Right lobe of liver (tissue), 6 donors: ENCODE data around the gene KCNIP1. TPM values are rescaled to one million over a fixed set of nuclear protein-coding genes. Genes with fewer than 3 reads are reported as not detected.
A peak's percentile ranks its signal among the peaks of the same experiment; 100 is the strongest.

ENCODE experiments used
- ATAC-seq, 4 donors: fragments of 200-7000 bp; cut with Tn5 transposase; one replicate each; pipeline ENCODE4 v1.9.1; 2020; ENCODE audit warnings: mild to moderate bottlenecking in 4 of 4, moderate library complexity in 4 of 4
- DNase-seq, 3 donors: peaks; one replicate each; pipeline ENCODE4 v3.0.0-alpha.2; 2020
- H3K27ac ChIP-seq, 3 donors: fragments of 200-600 bp; one replicate each; pipeline ENCODE4 v1.8.0; 2022
- H3K27me3 ChIP-seq, 2 donors: fragments of 200-600 bp; one replicate each; pipeline ENCODE4 v1.8.0; 2022
- H3K36me3 ChIP-seq, 4 donors: fragments of 200-600 bp; sonication (generic) in 1 of 4; one replicate each; pipeline versions ENCODE4 v1.5.1 to v1.8.0; 2017 to 2022; ENCODE audit warnings: control low read depth in 1 of 4
- H3K4me1 ChIP-seq, 4 donors: fragments of 200-600 bp; sonication (generic) in 1 of 4; one replicate each; pipeline versions ENCODE4 v1.5.1 to v1.8.0; 2017 to 2022; ENCODE audit warnings: control low read depth in 1 of 4
- H3K4me3 ChIP-seq, 3 donors: fragments of 200-600 bp; one replicate each; pipeline ENCODE4 v1.8.0; 2022
- H3K9me3 ChIP-seq, 4 donors: fragments of 200-600 bp; sonication (generic) in 1 of 4; one replicate each; pipeline versions ENCODE4 v1.5.1 to v1.8.0; 2017 to 2022; ENCODE audit warnings: control low read depth in 1 of 4
- POLR2A ChIP-seq: fragments of 450-650 bp; IDR thresholded peaks from one replicate; pipeline ENCODE4 v1.6.1; 2017; ENCODE audit warnings: antibody characterized with exemption, mild to moderate bottlenecking
- WGBS: methylation state at CpG from one replicate; pipeline ENCODE4 v1.1.6; 2018; ENCODE audit warnings: low coverage, low lambda C conversion rate; ENCODE audit not compliant: insufficient coverage; ENCODE audit errors: missing lambda C conversion rate; 5-methylcytosine and 5-hydroxymethylcytosine counted together
- intact Hi-C, 2 donors: fragments of 100-400 bp; cut with DNase I; formaldehyde crosslinking; loops; one replicate each; pipeline versions ENCODE4 v1.11.2 to v1.14.1; 2022
- total RNA-seq, 6 experiments: library from RNA; depleted of rRNA in 2 of 6; stranded (reverse); fragments of >200 nt in 2 of 6; fragmentation: NEBNext Ultra II Directional in 3 of 6; extraction: Animal tissue kit (Norgen Biotek cat#: 25700) in 3 of 6; gene quantifications; one replicate each; pipeline versions ENCODE4 v1.1.0 to v1.2.4, GENCODE V29; 2016 to 2023
- TF ChIP-seq, protein P1 (sequence below), 4 donors: fragments of 200-600 bp in 3 of 4; fragments of 450-650 bp in 1 of 4; IDR thresholded peaks; one replicate each; pipeline versions ENCODE4 v1.5.1 to v1.8.0; 2016 to 2022; ENCODE audit warnings: antibody characterized with exemption in 4 of 4, mild to moderate bottlenecking in 2 of 4
- donor health status: DM: no; HTN: yes; CAD: no.
- donor health status: DM: no; HTN: no; CAD: no.
- donor health status: DM: no; HTN: no; CAD: no.
- donor health status: DM: no; HTN: yes; CAD: no.
- donor health status: DM: no; HTN: yes; CAD: no.

The KCNIP1 gene
- total RNA-seq, 6 experiments from 2014 or later = 0.56 TPM; not detected in 5

DNA sequence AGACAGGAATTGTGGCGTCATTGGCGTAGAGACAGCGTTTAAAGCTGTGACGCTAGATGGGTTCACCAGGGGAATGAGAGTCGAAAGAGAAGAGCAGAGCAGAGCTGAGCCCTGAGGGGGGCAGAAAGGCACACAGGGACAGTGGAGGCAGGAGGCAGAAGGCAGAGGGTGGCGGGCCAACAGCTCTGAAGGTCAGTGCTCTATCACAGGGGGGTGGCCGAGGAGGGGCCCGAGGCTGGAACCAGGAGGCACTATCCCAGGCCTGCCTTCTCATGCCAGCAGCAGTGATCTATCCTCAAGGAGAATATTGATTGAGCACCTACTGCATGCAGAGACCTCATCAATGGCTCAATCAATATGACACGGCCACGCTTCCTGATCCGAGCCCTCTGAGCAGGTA lies 132.4 kb downstream of the KCNIP1 start:
- peaks cover 0 to 5% (median 1%) of the 10 kb centered on the region in 4 donors for H3K4me1 ChIP-seq
- H3K36me3 ChIP-seq = no peaks in the 10 kb centered on the region
- H3K9me3 ChIP-seq = no peaks in the 10 kb centered on the region
- WGBS = 72% methylated on average over 7 of the region's 11 CpGs
- ATAC-seq (no peak), DNase-seq (peak in 1 of 3 donors; percentile 22)
- no peak overlapping the region for H3K4me3 ChIP-seq
- no peak overlapping the region for H3K27ac ChIP-seq
- H3K27me3 ChIP-seq = peaks cover 0 to 6% of the 10 kb centered on the region in 2 donors
- TF ChIP-seq, protein P1, sequence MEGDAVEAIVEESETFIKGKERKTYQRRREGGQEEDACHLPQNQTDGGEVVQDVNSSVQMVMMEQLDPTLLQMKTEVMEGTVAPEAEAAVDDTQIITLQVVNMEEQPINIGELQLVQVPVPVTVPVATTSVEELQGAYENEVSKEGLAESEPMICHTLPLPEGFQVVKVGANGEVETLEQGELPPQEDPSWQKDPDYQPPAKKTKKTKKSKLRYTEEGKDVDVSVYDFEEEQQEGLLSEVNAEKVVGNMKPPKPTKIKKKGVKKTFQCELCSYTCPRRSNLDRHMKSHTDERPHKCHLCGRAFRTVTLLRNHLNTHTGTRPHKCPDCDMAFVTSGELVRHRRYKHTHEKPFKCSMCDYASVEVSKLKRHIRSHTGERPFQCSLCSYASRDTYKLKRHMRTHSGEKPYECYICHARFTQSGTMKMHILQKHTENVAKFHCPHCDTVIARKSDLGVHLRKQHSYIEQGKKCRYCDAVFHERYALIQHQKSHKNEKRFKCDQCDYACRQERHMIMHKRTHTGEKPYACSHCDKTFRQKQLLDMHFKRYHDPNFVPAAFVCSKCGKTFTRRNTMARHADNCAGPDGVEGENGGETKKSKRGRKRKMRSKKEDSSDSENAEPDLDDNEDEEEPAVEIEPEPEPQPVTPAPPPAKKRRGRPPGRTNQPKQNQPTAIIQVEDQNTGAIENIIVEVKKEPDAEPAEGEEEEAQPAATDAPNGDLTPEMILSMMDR (IDR thresholded peaks at IDR 0.05) = no peak
- TF ChIP-seq POLR2A = no peak
- intact Hi-C loops = no loop called here

DNA sequence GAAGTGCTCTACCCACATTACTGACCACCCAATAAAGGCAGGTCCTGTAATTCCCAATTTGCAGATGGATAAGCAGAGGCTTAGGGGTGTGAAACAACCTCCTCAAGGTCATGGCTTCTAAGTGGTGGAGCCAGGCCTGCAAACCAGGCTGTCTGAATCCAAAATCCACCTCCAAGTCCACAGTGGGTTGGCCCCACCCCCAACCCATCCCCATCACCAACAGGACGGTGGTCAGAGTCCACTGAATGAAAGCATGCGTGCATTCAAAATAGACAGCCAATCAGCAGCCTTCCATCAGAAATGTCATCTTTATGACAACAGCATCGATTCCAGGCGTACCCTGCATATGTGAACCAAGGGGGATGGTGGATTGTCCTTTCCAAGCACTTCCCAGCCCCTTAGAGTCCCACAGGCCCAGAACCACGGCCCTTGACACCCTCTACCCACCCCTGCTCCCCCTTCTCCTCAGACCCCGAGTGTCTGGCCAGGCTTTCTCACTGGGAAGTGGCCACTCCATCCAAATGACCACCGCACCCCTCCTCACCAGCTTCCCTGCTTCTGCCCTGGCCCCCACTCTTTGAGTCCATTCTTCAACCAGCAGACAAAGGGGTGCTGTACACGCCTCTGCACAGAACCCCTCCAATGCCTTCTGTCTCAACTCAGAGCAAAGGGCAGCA lies 133.1 kb downstream of the KCNIP1 start:
- ATAC-seq (no peak), DNase-seq (peak in 1 of 3 donors; percentile 17)
- Histone ChIP-seq H3K9me3 (no peaks in the 10 kb centered on the region), H3K27me3 (peaks cover 0 to 6% of the 10 kb centered on the region in 2 donors), H3K36me3 (no peaks in the 10 kb centered on the region), H3K4me1 (peaks cover 0 to 5% (median 1%) of the 10 kb centered on the region in 4 donors), H3K27ac (no peak overlapping the region), H3K4me3 (no peak overlapping the region)
- intact Hi-C loops = no loop called here
- TF ChIP-seq POLR2A = no peak
- TF ChIP-seq, protein P1 (IDR thresholded peaks at IDR 0.05) = no peak
- WGBS = 63% methylated on average over 6 of the region's 8 CpGs

DNA sequence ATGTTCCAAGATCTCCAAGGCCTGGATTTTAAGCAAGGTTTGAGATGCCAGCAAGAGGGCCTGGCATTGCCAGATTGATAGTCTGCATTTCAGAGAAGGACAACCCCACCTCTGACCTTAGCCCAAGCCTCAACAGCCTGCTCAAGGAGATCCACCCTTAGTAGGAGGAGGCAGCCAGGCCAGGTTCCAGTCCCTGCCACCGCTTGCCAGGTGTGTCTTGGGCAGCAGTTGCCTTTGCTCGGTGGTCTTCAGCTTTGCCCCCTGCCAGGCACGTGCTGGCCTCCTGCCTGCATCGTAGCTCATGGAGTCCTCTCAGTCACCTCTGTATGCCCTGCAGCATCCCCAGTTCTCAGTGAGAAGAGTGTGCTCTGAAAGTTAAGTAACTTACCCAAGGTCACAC lies 134.2 kb downstream of the KCNIP1 start:
- Histone ChIP-seq H3K4me3 (no peak overlapping the region), H3K4me1 (peaks cover 0 to 4% (median 1%) of the 10 kb centered on the region in 4 donors), H3K27ac (no peak overlapping the region), H3K27me3 (peaks cover 0 to under 1% of the 10 kb centered on the region in 2 donors), H3K9me3 (no peaks in the 10 kb centered on the region), H3K36me3 (no peaks in the 10 kb centered on the region)
- intact Hi-C loops = no loop called here
- DNase-seq (peak in 1 of 3 donors; percentile 31), ATAC-seq (no peak)
- 60% methylated on average over 1 of the region's 4 CpGs for WGBS
- no peak for TF ChIP-seq POLR2A
- TF ChIP-seq, protein P1 (IDR thresholded peaks at IDR 0.05) = no peak

- Histone ChIP-seq H3K27ac (no peak overlapping the region), H3K9me3 (no peaks in the 10 kb centered on the region), H3K27me3 (no peaks in the 10 kb centered on the region), H3K36me3 (no peaks in the 10 kb centered on the region), H3K4me3 (no peak overlapping the region), H3K4me1 (peaks cover 0 to 3% (median 0%) of the 10 kb centered on the region in 4 donors)
- intact Hi-C loops = no loop called here
- no peak for TF ChIP-seq POLR2A
- TF ChIP-seq, protein P1 (IDR thresholded peaks at IDR 0.05) = peak; percentile 65 to 81 (median 78)
- 41% methylated on average over 7 of the region's 15 CpGs for WGBS
- ATAC-seq = peak; percentile 72 to 85 (median 80)
- peak; percentile 55 to 67 (median 67) for DNase-seq
Observed at GRCh38 chr5:170638454-170639220, 134.8 kb downstream of the KCNIP1 start.
